Transverse colon (tissue), 4 donors: ENCODE measurements around the gene IRAG1. TPM values are rescaled to one million over a fixed set of nuclear protein-coding genes. Genes with fewer than 3 reads are reported as not detected.
A peak's percentile ranks its signal among the peaks of the same experiment; 100 is the strongest.

ENCODE experiments used
- DNase-seq: peaks from one replicate; pipeline ENCODE4 v3.0.0-alpha.2; 2019
- H3K27ac ChIP-seq, 4 donors: fragments of 200-600 bp; sonication (generic); 2 replicates each; pipeline ENCODE4 v1.5.1; 2016 to 2018; ENCODE audit warnings: inconsistent platforms in 4 of 4
- H3K27me3 ChIP-seq: fragments of 200-600 bp; sonication (generic); 2 replicates; pipeline ENCODE4 v1.5.1; 2017; ENCODE audit warnings: inconsistent platforms
- H3K36me3 ChIP-seq, 4 donors: fragments of 200-600 bp; sonication (generic); 2 replicates each; pipeline ENCODE4 v1.5.1; 2017 to 2019; ENCODE audit warnings: inconsistent platforms in 4 of 4
- H3K4me1 ChIP-seq, 4 donors: fragments of 200-600 bp; sonication (generic); 2 replicates each; pipeline ENCODE4 v1.5.1; 2017 to 2020; ENCODE audit warnings: inconsistent platforms in 4 of 4
- H3K4me3 ChIP-seq, 4 donors: fragments of 200-600 bp; sonication (generic); 1 replicate in 1 of 4; 2 replicates in 3 of 4; pipeline versions ENCODE4 v1.5.1 to v1.6.1; 2017 to 2019; ENCODE audit warnings: inconsistent platforms in 4 of 4
- H3K9me3 ChIP-seq, 2 donors: fragments of 200-600 bp; sonication (generic); 2 replicates each; pipeline ENCODE4 v1.5.1; 2017 to 2019; ENCODE audit warnings: inconsistent platforms in 2 of 2
- CTCF ChIP-seq, 5 experiments: fragments of 200-600 bp in 3 of 5; fragments of 450-650 bp in 2 of 5; sonication (generic) in 3 of 5; IDR thresholded peaks; 1 replicate in 2 of 5; 2 replicates in 3 of 5; pipeline ENCODE4 v1.5.1; 2016 to 2017; ENCODE audit warnings: antibody characterized with exemption in 5 of 5, inconsistent platforms in 3 of 5, mild to moderate bottlenecking in 2 of 5, moderate library complexity in 1 of 5
- EP300 ChIP-seq: sonication (generic); formaldehyde crosslinking; IDR thresholded peaks from one replicate; pipeline ENCODE4 v1.6.1; 2017; ENCODE audit warnings: antibody characterized with exemption, low read depth
- POLR2A ChIP-seq: fragments of 450-650 bp; IDR thresholded peaks from one replicate; pipeline ENCODE4 v1.6.1; 2016; ENCODE audit warnings: antibody characterized with exemption, mild to moderate bottlenecking, moderate library complexity
- POLR2AphosphoS5 ChIP-seq, 3 donors: sonication (generic); formaldehyde crosslinking; IDR thresholded peaks; one replicate each; pipeline ENCODE4 v1.6.1; 2016; ENCODE audit warnings: antibody characterized with exemption in 3 of 3
- WGBS, 2 donors: methylation state at CpG; one replicate each; pipeline ENCODE4 v1.1.5; 2018; ENCODE audit warnings: low coverage in 1 of 2; 5-methylcytosine and 5-hydroxymethylcytosine counted together
- in situ Hi-C, 4 donors: fragments of 200-750 bp; cut with MboI; loops; one replicate each; pipeline versions ENCODE4 v1.15.0 to v1.15.1; 2017; ENCODE audit warnings: low sequenced_read_pairs in 3 of 4, low pct_ligation_motif_present in 1 of 4, low pct_unique_long_range_greater_than_20kb in 1 of 4
- intact Hi-C: fragments of 100-400 bp; cut with DNase I; formaldehyde crosslinking; loops from one replicate; pipeline ENCODE4 v1.15.1; 2023; ENCODE audit warnings: low total_unique reads
- total RNA-seq, 4 donors: library from RNA; depleted of rRNA; stranded (reverse); fragments of >200 nt; gene quantifications; one replicate each; pipeline ENCODE4 v1.1.0, GENCODE V29; 2016

The IRAG1 gene
- total RNA-seq, 4 donors from 2014 or later, result 19.4 to 48.8 (median 24.9) TPM

GRCh38 chr11:10669258-10670033 is 24.1 kb downstream of the IRAG1 start:
- in situ Hi-C loops (loop anchor here in 1 of 4 donors (10.0 kb wide), 1 partner anchor 265 kb away; no protein-coding TSS in a partner anchor), intact Hi-C loops (no loop called here)
- DNase-seq, result no peak
- no peaks in the 10 kb centered on the region for H3K9me3 ChIP-seq
- peaks cover 18 to 62% (median 31%) of the 10 kb centered on the region in 4 donors for H3K4me1 ChIP-seq
- TF ChIP-seq CTCF (IDR thresholded peaks at IDR 0.05), result no peak
- TF ChIP-seq POLR2AphosphoS5 (IDR thresholded peaks at IDR 0.05), result peak in 1 of 3 donors; percentile 23
- no peaks in the 10 kb centered on the region for H3K27me3 ChIP-seq
- H3K4me3 ChIP-seq, result no peak overlapping the region
- WGBS, 2 donors, result 22 to 36% methylated on average over 4 to 5 of the region's 5 CpGs
- peak overlapping the region; percentile 60 to 80 (median 66) for H3K27ac ChIP-seq
- H3K36me3 ChIP-seq, result no peaks in the 10 kb centered on the region

GRCh38 chr11:10667521-10667885 is 26.1 kb downstream of the IRAG1 start:
- in situ Hi-C loops, result loop anchor here in 1 of 4 donors (10.0 kb wide), 1 partner anchor 263 kb away; no protein-coding TSS in a partner anchor
- no peaks in the 10 kb centered on the region for H3K27me3 ChIP-seq
- WGBS, 2 donors, result 46% methylated on average over 2 of the region's 2 CpGs; no CpG with 5 or more reads in 1 of the 2 donors
- intact Hi-C loops, result no loop called here
- H3K27ac ChIP-seq, result peak overlapping the region; percentile 57 to 80 (median 64)
- no peaks in the 10 kb centered on the region for H3K9me3 ChIP-seq
- H3K4me3 ChIP-seq, result no peak overlapping the region
- DNase-seq, result no peak
- no peaks in the 10 kb centered on the region for H3K36me3 ChIP-seq
- peaks cover 11 to 47% (median 25%) of the 10 kb centered on the region in 4 donors for H3K4me1 ChIP-seq
- TF ChIP-seq POLR2AphosphoS5 (IDR thresholded peaks at IDR 0.05) (no peak), CTCF (IDR thresholded peaks at IDR 0.05) (no peak), EP300 (no peak)

GRCh38 chr11:10666556-10667520 is 26.7 kb downstream of the IRAG1 start:
- Histone ChIP-seq H3K4me1 (peaks cover 11 to 47% (median 25%) of the 10 kb centered on the region in 4 donors), H3K27ac (peak overlapping the region; percentile 57 to 80 (median 64)), H3K4me3 (no peak overlapping the region), H3K27me3 (no peaks in the 10 kb centered on the region), H3K9me3 (no peaks in the 10 kb centered on the region), H3K36me3 (no peaks in the 10 kb centered on the region)
- in situ Hi-C loops, result loop anchor here in 1 of 4 donors (10.0 kb wide), 1 partner anchor 262 kb away; no protein-coding TSS in a partner anchor
- no peak for DNase-seq
- intact Hi-C loops, result no loop called here
- TF ChIP-seq EP300, result no peak
- no peak for TF ChIP-seq CTCF (IDR thresholded peaks at IDR 0.05)
- no peak for TF ChIP-seq POLR2AphosphoS5 (IDR thresholded peaks at IDR 0.05)
- TF ChIP-seq POLR2A, result no peak
- 55 to 60% methylated on average over 1 to 6 of the region's 6 CpGs for WGBS, 2 donors

- in situ Hi-C loops (loop anchor here in 1 of 4 donors (10.0 kb wide), 1 partner anchor 260 kb away; no protein-coding TSS in a partner anchor), intact Hi-C loops (no loop called here)
- Histone ChIP-seq H3K27me3 (no peaks in the 10 kb centered on the region), H3K4me1 (peaks cover 11 to 54% (median 24%) of the 10 kb centered on the region in 4 donors), H3K9me3 (no peaks in the 10 kb centered on the region), H3K36me3 (no peaks in the 10 kb centered on the region), H3K27ac (peak overlapping the region; percentile 9 to 80 (median 50)), H3K4me3 (no peak overlapping the region)
- WGBS, 2 donors, result 75% methylated on average over 1 of the region's 1 CpG; no CpG with 5 or more reads in 1 of the 2 donors
- no peak for DNase-seq
- TF ChIP-seq CTCF (IDR thresholded peaks at IDR 0.05), result no peak
Observed at GRCh38 chr11:10664496-10664895, 29.1 kb downstream of the IRAG1 start.
